ENCODE results near the gene SUSD5. TPM values are rescaled to one million over a fixed set of nuclear protein-coding genes. Genes with fewer than 3 reads are reported as not detected.
"Not testable (repeated sequence)": the region's sequence is repeated elsewhere in the genome, so short reads cannot be mapped to it uniquely, and the experiment has no call there.

The SUSD5 gene
- total and polyA plus RNA-seq, 3 donors from 2014 or later = 4.9 to 7.7 (median 5.6) TPM

DNA sequence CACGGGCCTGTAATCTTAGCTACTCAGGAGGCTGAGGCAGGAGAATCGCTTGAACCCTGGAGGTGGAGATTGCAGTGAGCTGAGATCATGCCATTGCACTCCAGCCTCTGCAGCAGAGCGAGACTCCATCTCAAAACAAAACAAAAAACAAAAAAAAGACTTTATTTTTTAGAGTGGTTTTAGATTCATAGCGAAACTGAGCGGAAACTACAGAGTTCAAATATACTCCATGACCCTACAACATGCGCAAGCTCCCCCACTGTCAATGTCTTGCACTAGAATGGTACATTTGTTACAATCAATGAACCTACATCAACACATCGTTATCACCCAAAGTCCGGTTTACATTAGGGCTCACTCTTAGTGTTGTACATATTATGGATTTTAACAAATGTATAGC lies 107.0 kb downstream of the SUSD5 start:
- Histone ChIP-seq H3K4me3 (no peak overlapping the region), H3K27ac (no peak overlapping the region), H3K36me3 (ENCODE audit: low read depth, missing control alignments) (no peaks in the 10 kb centered on the region), H3K27me3 (no peaks in the 10 kb centered on the region), H3K9me3 (no peaks in the 10 kb centered on the region), H3K4me1 (no peaks in the 10 kb centered on the region)
- 89 to 94% methylated on average over 8 of the region's 8 CpGs for WGBS, 2 donors
- intact Hi-C loops (cut with DNase I; ENCODE audit: low total_unique reads) = no loop called here
- TF ChIP-seq POLR2A (IDR thresholded peaks at IDR 0.05) = no peak
- TF ChIP-seq, protein P1, sequence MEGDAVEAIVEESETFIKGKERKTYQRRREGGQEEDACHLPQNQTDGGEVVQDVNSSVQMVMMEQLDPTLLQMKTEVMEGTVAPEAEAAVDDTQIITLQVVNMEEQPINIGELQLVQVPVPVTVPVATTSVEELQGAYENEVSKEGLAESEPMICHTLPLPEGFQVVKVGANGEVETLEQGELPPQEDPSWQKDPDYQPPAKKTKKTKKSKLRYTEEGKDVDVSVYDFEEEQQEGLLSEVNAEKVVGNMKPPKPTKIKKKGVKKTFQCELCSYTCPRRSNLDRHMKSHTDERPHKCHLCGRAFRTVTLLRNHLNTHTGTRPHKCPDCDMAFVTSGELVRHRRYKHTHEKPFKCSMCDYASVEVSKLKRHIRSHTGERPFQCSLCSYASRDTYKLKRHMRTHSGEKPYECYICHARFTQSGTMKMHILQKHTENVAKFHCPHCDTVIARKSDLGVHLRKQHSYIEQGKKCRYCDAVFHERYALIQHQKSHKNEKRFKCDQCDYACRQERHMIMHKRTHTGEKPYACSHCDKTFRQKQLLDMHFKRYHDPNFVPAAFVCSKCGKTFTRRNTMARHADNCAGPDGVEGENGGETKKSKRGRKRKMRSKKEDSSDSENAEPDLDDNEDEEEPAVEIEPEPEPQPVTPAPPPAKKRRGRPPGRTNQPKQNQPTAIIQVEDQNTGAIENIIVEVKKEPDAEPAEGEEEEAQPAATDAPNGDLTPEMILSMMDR (IDR thresholded peaks at IDR 0.05) = no peak
- no peak for DNase-seq

DNA sequence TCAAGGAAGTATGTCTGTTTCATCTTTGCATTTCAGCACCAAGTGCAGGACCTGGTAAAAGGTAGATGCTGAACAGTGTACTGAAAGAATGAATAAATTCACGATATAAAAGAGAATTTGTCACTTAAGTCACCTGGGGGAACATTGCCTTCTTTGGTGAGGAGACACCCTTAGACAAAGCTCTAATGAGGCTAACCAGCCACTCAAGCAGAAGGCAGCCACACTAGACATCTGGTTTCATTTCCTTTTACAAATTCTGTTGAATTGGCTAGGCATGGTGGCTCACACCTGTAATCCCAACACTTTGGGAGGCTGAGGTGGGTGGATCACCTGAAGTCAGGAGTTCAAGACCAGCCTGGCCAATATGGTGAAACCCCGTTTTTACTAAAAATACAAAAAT lies 111.8 kb downstream of the SUSD5 start:
- H3K9me3 ChIP-seq; H3K27ac ChIP-seq; intact Hi-C loops (cut with DNase I; ENCODE audit: low total_unique reads); H3K4me3 ChIP-seq; H3K27me3 ChIP-seq; H3K4me1 ChIP-seq; H3K36me3 ChIP-seq (ENCODE audit: low read depth, missing control alignments); DNase-seq: not testable (repeated sequence)
- 85 to 94% methylated on average over 2 of the region's 2 CpGs for WGBS, 2 donors

DNA sequence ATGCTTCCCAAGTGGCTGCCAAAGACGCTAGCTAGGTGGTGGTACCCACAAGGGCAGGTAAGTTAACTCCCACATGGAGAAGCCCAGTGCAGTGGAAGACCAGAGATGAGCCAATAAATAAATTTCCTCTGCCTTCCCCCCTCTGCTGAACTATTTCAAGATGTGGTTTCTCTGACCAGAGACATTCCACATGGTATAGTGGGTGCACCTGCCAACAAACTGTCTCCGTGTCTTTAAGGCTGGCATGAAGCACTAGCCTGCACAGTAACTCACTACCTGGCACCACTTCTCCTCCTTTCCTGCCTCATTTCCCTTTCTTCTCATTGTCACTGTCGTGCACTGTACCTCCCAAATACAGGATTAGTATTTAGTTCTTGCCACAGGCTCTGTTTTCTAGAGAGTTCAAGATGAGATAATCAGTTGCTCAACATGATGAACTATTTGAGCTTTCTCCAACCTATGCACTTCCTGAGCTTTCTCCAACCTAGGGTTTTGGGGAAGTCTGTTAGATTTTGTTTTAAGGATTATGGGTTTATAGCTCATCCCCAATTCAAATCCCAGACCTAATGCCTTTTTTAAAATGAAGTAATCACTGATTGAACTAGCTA lies 113.2 kb downstream of the SUSD5 start:
- intact Hi-C loops (cut with DNase I; ENCODE audit: low total_unique reads) = no loop called here
- Histone ChIP-seq H3K4me3 (no peak overlapping the region), H3K4me1 (no peaks in the 10 kb centered on the region), H3K9me3 (no peaks in the 10 kb centered on the region), H3K36me3 (ENCODE audit: low read depth, missing control alignments) (no peaks in the 10 kb centered on the region), H3K27me3 (no peaks in the 10 kb centered on the region), H3K27ac (no peak overlapping the region)
- no peak for DNase-seq
- WGBS, 2 donors = 77 to 79% methylated on average over 3 of the region's 3 CpGs
- TF ChIP-seq POLR2A (IDR thresholded peaks at IDR 0.05) = no peak
- TF ChIP-seq, protein P1 (IDR thresholded peaks at IDR 0.05) = no peak

DNA sequence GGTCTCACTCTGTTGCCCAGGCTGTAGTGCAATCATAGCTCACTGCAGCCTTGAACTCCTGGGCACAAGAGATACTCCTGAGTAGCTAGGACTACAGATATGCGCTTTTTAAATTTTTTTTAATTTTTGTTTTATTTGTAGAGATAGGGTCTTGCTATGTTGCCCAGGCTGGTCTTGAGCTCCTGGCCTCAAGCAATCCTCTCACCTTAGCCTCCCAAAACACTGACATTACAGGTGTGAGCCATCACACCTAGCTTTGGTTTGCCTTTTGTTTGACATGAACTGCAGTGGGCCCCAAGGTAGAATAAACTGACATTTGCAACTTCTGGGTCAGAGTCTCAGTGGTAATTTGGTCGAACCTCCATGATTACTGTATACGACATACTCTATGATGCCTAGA lies 113.8 kb downstream of the SUSD5 start:
- 92 to 93% methylated on average over 3 of the region's 3 CpGs for WGBS, 2 donors
- Histone ChIP-seq H3K4me1 (no peaks in the 10 kb centered on the region), H3K27ac (no peak overlapping the region), H3K4me3 (no peak overlapping the region), H3K36me3 (ENCODE audit: low read depth, missing control alignments) (no peaks in the 10 kb centered on the region), H3K27me3 (no peaks in the 10 kb centered on the region), H3K9me3 (no peaks in the 10 kb centered on the region)
- no peak for DNase-seq
- no peak for TF ChIP-seq POLR2A (IDR thresholded peaks at IDR 0.05)
- TF ChIP-seq, protein P1 (IDR thresholded peaks at IDR 0.05) = no peak
- intact Hi-C loops (cut with DNase I; ENCODE audit: low total_unique reads) = no loop called here

DNA sequence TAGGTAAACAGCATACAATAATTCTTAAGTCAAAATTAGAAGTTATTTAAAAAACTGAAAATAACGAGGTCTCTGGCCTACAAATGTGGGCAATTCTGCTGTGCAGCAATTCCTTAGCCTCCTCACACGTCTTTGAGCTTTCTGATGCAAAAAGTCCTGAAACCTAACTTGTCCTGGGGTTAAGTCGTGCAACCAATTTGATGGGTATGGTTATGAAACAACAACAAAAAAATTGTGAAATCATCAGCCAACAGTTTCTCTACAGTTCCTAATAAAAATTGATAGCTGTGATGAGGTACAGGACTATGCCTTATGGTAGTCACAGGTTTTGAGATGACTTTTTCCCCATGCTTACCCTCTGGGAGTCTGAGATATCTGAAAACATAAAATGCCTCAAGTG lies 115.1 kb downstream of the SUSD5 start:
- Histone ChIP-seq H3K9me3 (no peaks in the 10 kb centered on the region), H3K4me1 (no peaks in the 10 kb centered on the region), H3K4me3 (no peak overlapping the region), H3K27me3 (no peaks in the 10 kb centered on the region), H3K27ac (no peak overlapping the region), H3K36me3 (ENCODE audit: low read depth, missing control alignments) (no peaks in the 10 kb centered on the region)
- no peak for DNase-seq
- TF ChIP-seq POLR2A (IDR thresholded peaks at IDR 0.05) = no peak
- TF ChIP-seq, protein P1 (IDR thresholded peaks at IDR 0.05) = no peak
- intact Hi-C loops (cut with DNase I; ENCODE audit: low total_unique reads) = no loop called here
- 87 to 89% methylated on average over 3 of the region's 3 CpGs for WGBS, 2 donors
